Thoracic aorta (tissue), 2 donors: ENCODE data around the gene TAS2R8. TPM values are rescaled to one million over a fixed set of nuclear protein-coding genes. Genes with fewer than 3 reads are reported as not detected.

Experiments
- ATAC-seq: fragments of 150-250 bp; one replicate; pipeline ENCODE4 v1.8.0; 2017; ENCODE audit warnings: low read depth; ENCODE audit not compliant: insufficient number of reproducible peaks, low FRiP score
- DNase-seq: peaks from one replicate; pipeline ENCODE4 v3.0.0-alpha.2; 2020; ENCODE audit warnings: low spot score
- H3K27ac ChIP-seq, 2 donors: fragments of 200-600 bp; sonication (generic); 1 replicate in 1 of 2; 2 replicates in 1 of 2; pipeline ENCODE4 v1.5.1; 2016; ENCODE audit warnings: mild to moderate bottlenecking in 2 of 2, moderate library complexity in 2 of 2
- H3K27me3 ChIP-seq: fragments of 200-600 bp; sonication (generic); replicated peaks from 2 replicates; pipeline ENCODE4 v1.6.0; 2016; ENCODE audit warnings: mild to moderate bottlenecking; ENCODE audit not compliant: insufficient read depth
- H3K36me3 ChIP-seq: fragments of 200-600 bp; sonication (generic); one replicate; pipeline ENCODE4 v1.5.1; 2016
- H3K4me1 ChIP-seq, 2 donors: fragments of 200-600 bp; sonication (generic); 1 replicate in 1 of 2; 2 replicates in 1 of 2; pipeline versions ENCODE4 v1.5.1 to v1.6.0; 2016; ENCODE audit warnings: low read depth in 2 of 2, mild to moderate bottlenecking in 1 of 2; ENCODE audit not compliant: control insufficient read depth in 1 of 2
- H3K4me3 ChIP-seq: fragments of 200-600 bp; sonication (generic); 2 replicates; pipeline ENCODE4 v1.5.1; 2016; ENCODE audit warnings: mild to moderate bottlenecking
- H3K9me3 ChIP-seq: fragments of 200-600 bp; sonication (generic); 2 replicates; pipeline ENCODE4 v1.5.1; 2016
- total RNA-seq, 2 donors: library from RNA; depleted of rRNA; stranded (reverse); fragments of >200 nt; gene quantifications; one replicate each; pipeline versions ENCODE4 v1.1.0 to v1.2.3, GENCODE V29; 2016
- TF ChIP-seq, protein P1 (sequence below): fragments of 200-600 bp; sonication (generic); IDR thresholded peaks from one replicate; pipeline ENCODE4 v1.5.1; 2019; ENCODE audit warnings: antibody characterized with exemption

Gene TAS2R8, protein sequence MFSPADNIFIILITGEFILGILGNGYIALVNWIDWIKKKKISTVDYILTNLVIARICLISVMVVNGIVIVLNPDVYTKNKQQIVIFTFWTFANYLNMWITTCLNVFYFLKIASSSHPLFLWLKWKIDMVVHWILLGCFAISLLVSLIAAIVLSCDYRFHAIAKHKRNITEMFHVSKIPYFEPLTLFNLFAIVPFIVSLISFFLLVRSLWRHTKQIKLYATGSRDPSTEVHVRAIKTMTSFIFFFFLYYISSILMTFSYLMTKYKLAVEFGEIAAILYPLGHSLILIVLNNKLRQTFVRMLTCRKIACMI
- total RNA-seq = not detected

DNA sequence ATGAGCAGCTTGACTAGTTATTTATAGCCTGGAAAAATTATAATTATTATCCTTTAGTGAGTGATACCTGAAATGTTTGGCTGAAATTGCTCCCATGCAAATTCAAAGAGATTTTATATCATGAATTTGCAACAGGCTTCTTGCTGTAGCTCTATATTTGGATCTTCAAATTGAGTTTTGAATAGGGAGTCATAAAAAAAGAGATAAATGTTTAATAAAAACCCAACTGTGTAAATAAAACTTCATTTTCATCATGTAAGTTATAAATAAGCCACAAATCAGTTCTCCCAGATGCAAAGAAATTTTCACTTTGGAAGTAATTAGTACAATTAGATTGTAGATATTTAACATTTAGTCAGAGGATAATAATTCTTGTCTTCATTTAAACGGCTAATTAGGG is at the start of gene TAS2R8:
TSS of gene TAS2R8 (minus strand) at position 101 of the 400 bp plus-strand sequence. CDS start 306 bp downstream, outside the sequence.
- no peaks in the 10 kb centered on the region for H3K36me3 ChIP-seq
- ATAC-seq = no peak
- no peak within 1 kb of the TSS for H3K27ac ChIP-seq
- no peak within 1 kb of the TSS for H3K4me3 ChIP-seq
- no peaks in the 10 kb centered on the region for H3K4me1 ChIP-seq
- no peaks in the 10 kb centered on the region for H3K27me3 ChIP-seq
- TF ChIP-seq, protein P1, sequence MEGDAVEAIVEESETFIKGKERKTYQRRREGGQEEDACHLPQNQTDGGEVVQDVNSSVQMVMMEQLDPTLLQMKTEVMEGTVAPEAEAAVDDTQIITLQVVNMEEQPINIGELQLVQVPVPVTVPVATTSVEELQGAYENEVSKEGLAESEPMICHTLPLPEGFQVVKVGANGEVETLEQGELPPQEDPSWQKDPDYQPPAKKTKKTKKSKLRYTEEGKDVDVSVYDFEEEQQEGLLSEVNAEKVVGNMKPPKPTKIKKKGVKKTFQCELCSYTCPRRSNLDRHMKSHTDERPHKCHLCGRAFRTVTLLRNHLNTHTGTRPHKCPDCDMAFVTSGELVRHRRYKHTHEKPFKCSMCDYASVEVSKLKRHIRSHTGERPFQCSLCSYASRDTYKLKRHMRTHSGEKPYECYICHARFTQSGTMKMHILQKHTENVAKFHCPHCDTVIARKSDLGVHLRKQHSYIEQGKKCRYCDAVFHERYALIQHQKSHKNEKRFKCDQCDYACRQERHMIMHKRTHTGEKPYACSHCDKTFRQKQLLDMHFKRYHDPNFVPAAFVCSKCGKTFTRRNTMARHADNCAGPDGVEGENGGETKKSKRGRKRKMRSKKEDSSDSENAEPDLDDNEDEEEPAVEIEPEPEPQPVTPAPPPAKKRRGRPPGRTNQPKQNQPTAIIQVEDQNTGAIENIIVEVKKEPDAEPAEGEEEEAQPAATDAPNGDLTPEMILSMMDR = no peak
- H3K9me3 ChIP-seq = no peaks in the 10 kb centered on the region
- DNase-seq = no peak

DNA sequence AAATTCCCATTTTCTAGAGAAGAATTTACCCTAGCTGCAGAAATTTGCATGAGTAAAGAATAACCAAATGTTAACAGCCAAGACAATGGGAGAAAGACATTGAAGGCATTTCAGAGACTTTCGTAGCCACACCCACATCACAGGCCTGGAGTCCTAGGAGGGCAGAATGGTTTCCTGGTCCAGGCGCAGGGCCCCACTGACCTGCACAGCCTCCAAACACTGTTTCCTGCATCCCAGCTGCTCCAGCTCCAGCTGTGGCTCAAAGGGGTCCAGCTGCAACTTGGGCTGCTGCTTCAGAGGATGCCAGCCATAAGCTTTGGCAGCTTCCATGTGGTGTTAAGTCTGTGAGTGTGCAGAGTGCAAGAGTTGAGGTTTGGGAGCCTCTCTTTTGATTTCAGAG is 48.7 kb upstream of the TAS2R8 start:
- Histone ChIP-seq H3K36me3 (no peaks in the 10 kb centered on the region), H3K27me3 (no peaks in the 10 kb centered on the region), H3K9me3 (peaks cover 8% of the 10 kb centered on the region), H3K4me3 (no peak overlapping the region), H3K27ac (no peak overlapping the region), H3K4me1 (peaks cover 0 to 6% of the 10 kb centered on the region in 2 donors)
- no peak for ATAC-seq
- DNase-seq = no peak
- TF ChIP-seq, protein P1 = no peak

DNA sequence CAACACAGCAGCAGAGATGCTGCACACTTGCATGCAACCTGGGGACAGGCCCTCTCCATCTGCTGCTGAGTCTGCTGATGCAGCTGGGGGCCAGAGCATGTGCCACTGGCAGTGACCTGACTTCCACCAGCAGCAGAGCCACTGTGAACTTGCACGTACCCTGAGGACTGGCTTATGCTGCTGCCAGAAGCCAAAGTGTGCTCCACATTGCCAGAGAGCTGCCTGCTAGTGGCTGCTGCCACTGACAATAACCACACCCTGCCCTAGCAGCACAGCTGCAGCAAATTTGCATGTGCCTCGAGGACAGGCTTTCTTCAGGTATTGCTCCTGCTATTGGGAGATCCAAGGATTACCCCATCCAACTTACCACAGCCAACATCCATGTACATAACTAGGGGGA is 46.7 kb upstream of the TAS2R8 start:
- H3K27ac ChIP-seq = no peak overlapping the region
- no peak overlapping the region for H3K4me3 ChIP-seq
- peaks cover 0 to 6% of the 10 kb centered on the region in 2 donors for H3K4me1 ChIP-seq
- H3K9me3 ChIP-seq = peaks cover 8% of the 10 kb centered on the region
- TF ChIP-seq, protein P1 = no peak
- no peaks in the 10 kb centered on the region for H3K27me3 ChIP-seq
- DNase-seq (no peak), ATAC-seq (no peak)
- no peaks in the 10 kb centered on the region for H3K36me3 ChIP-seq

DNA sequence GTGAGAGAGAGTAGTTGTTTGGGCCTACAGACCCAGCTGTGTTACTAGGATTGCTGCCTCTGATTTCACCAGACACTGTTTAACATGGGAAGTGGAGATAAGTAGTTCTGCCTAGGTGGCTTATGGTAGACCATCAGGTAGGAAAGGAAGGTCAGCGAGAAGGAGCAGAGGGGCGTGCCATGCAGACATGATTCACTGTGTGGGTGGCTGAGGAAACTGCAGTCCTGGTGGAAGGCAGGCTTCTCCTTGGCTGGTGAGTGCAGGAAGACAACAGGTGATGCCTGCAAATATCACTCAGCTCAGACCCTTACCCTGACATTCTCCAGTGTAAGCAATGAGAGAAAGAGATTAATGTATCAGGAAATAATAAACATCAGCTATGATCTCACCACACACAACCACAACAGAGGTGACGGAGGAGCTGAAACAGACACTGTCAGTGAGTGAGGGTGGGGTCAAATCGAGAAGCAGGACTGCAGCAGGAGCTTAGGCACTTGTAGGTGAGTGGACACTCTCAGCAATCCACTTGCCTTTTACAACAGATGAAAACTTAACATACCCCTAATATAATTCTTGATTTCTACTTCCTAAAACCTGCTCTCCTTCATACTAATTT is 44.3 kb upstream of the TAS2R8 start:
- Histone ChIP-seq H3K27me3 (no peaks in the 10 kb centered on the region), H3K4me3 (no peak overlapping the region), H3K9me3 (peaks cover 7% of the 10 kb centered on the region), H3K4me1 (peaks cover 0 to 6% of the 10 kb centered on the region in 2 donors), H3K27ac (no peak overlapping the region), H3K36me3 (peaks cover 8% of the 10 kb centered on the region)
- no peak for ATAC-seq
- TF ChIP-seq, protein P1 = no peak
- no peak for DNase-seq

DNA sequence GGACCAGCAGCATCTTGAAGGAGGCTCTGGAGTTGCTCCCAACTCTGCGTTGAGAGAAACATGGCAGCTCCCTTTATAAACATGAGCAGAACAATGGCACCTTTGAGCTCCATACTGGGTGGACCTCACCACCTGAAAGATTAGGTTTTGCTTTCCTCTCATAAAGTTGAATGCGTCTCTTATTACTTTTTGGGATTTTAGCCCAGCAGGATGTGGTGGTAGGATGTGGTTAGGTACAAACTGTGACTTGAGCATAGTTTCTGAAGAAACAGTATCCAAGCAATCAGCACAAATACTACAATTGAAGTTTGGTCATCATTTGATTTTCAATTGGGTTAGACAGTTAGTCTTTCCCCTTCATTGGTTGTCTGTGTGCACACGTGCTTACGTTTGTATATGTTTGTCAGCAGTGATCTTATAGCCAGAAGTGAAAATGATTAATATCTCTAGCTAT is 42.4 kb upstream of the TAS2R8 start, which contains the start of gene PRR4:
TSS of gene PRR4 (minus strand) at position 51 of the 454 bp plus-strand sequence. CDS start at position 13, 38 bp downstream.
- peaks cover 0 to 6% of the 10 kb centered on the region in 2 donors for H3K4me1 ChIP-seq
- H3K36me3 ChIP-seq = peaks cover 8% of the 10 kb centered on the region
- DNase-seq (no peak), ATAC-seq (no peak)
- TF ChIP-seq, protein P1 = no peak
- no peaks in the 10 kb centered on the region for H3K9me3 ChIP-seq
- no peaks in the 10 kb centered on the region for H3K27me3 ChIP-seq
- no peak within 1 kb of the TSS for H3K4me3 ChIP-seq
- H3K27ac ChIP-seq = no peak within 1 kb of the TSS
